Uterus (tissue), 2 donors: ENCODE data around the gene SDHA.

Experiments used
- POLR2A ChIP-seq, 2 donors: fragments of 450-650 bp; IDR thresholded peaks; one replicate each; pipeline ENCODE4 v1.6.1; 2016; ENCODE audit warnings: antibody characterized with exemption in 2 of 2, mild to moderate bottlenecking in 1 of 2, moderate library complexity in 1 of 2
- TF ChIP-seq, protein P1 (sequence below), 4 experiments: fragments of 200-600 bp in 2 of 4; fragments of 450-650 bp in 2 of 4; sonication (generic) in 2 of 4; IDR thresholded peaks; one replicate each; pipeline ENCODE4 v1.5.1; 2016 to 2019; ENCODE audit warnings: antibody characterized with exemption in 4 of 4, mild to moderate bottlenecking in 2 of 4, moderate library complexity in 1 of 4

DNA sequence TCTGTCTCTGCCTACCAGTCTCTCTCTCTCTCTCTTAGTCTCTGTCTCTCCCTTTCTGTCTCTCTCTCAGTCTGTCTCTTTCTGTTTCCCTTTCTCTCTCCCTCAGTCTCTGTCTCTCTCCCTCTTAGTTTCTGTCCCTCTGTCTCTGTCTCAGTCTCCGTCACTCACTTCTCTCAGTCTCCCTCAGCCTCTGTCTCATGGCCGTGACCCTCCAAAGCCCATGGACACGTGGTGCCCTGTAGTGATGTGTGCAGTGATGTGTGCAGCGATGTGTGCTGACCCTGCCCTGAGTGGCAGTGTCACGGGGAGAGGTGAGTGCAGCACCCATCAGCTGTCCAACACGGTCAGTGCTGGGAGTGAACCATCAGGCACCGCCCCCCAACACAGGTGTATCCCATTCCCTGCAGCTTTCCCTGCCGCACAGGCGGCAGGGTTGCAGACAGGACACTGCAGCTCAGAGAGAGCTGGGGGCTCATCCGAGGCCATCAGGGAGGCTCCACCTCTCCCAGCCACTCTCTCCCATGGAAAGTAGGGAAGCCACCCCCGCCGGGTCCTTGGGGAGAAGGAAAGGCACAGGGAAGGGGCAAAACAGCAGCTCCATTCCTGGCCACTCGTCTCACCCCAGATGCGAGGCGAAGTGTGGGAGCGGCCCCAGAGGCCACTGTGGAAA lies 27.6 kb upstream of the SDHA start:
- TF ChIP-seq, protein P1, sequence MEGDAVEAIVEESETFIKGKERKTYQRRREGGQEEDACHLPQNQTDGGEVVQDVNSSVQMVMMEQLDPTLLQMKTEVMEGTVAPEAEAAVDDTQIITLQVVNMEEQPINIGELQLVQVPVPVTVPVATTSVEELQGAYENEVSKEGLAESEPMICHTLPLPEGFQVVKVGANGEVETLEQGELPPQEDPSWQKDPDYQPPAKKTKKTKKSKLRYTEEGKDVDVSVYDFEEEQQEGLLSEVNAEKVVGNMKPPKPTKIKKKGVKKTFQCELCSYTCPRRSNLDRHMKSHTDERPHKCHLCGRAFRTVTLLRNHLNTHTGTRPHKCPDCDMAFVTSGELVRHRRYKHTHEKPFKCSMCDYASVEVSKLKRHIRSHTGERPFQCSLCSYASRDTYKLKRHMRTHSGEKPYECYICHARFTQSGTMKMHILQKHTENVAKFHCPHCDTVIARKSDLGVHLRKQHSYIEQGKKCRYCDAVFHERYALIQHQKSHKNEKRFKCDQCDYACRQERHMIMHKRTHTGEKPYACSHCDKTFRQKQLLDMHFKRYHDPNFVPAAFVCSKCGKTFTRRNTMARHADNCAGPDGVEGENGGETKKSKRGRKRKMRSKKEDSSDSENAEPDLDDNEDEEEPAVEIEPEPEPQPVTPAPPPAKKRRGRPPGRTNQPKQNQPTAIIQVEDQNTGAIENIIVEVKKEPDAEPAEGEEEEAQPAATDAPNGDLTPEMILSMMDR (IDR thresholded peaks at IDR 0.05) = no peak
- no peak for TF ChIP-seq POLR2A (IDR thresholded peaks at IDR 0.05)
